GM23338 (cell line): ENCODE data around the gene NLRP10.

Source experiments
- CREB1 ChIP-seq: fragments of 250-450 bp; sonication (Bioruptor Pico); IDR thresholded peaks from 2 replicates; pipeline ENCODE4 v1.5.0; 2020; ENCODE audit warnings: low read depth, mild to moderate bottlenecking, moderate library complexity
- EZH2 ChIP-seq: fragments of 200-600 bp; sonication (generic); IDR thresholded peaks from one replicate; pipeline ENCODE4 v1.8.0; 2017; ENCODE audit warnings: antibody characterized with exemption, mild to moderate bottlenecking, low read depth; ENCODE audit not compliant: unreplicated experiment
- EZH2phosphoT487 ChIP-seq: fragments of 200-600 bp; sonication (generic); IDR thresholded peaks from one replicate; pipeline ENCODE4 v1.8.1; 2018; ENCODE audit warnings: antibody characterized with exemption; ENCODE audit not compliant: unreplicated experiment
- JUNB ChIP-seq: IDR thresholded peaks from one replicate; pipeline ENCODE4 v1.6.1; 2016; ENCODE audit warnings: antibody characterized with exemption; ENCODE audit not compliant: unreplicated experiment
- NANOG ChIP-seq: IDR thresholded peaks from 2 replicates; pipeline ENCODE4 v1.6.1; 2016; ENCODE audit warnings: antibody characterized with exemption, borderline replicate concordance
- POLR2AphosphoS5 ChIP-seq: IDR thresholded peaks from 2 replicates; pipeline ENCODE4 v1.6.1; 2016; ENCODE audit warnings: antibody characterized with exemption, low read depth
- STAT1 ChIP-seq: IDR thresholded peaks from one replicate; pipeline ENCODE4 v1.6.1; 2016; ENCODE audit warnings: antibody characterized with exemption; ENCODE audit not compliant: unreplicated experiment
- ZNF114 ChIP-seq: fragments of 250-450 bp; sonication (Bioruptor Pico); IDR thresholded peaks from 2 replicates; pipeline ENCODE4 v1.5.0; 2020; ENCODE audit warnings: mild to moderate bottlenecking, moderate library complexity
- ZNF331 ChIP-seq: fragments of 250-450 bp; sonication (Bioruptor Pico); IDR thresholded peaks from 2 replicates; pipeline ENCODE4 v1.5.0; 2020; ENCODE audit warnings: low read depth, mild to moderate bottlenecking, moderate library complexity
- TF ChIP-seq, protein P1 (sequence below), 2 experiments: fragments of 200-600 bp in 1 of 2; sonication (generic) in 1 of 2; conservative IDR thresholded peaks; 2 replicates each; pipeline versions ENCODE4 v1.5.1 to v1.6.1; 2016 to 2017; ENCODE audit warnings: antibody characterized with exemption in 2 of 2, low read depth in 2 of 2, mild to moderate bottlenecking in 2 of 2, moderate library complexity in 1 of 2
- TF ChIP-seq, protein P2 (sequence below): IDR thresholded peaks from one replicate; pipeline ENCODE4 v1.6.1; 2018; ENCODE audit warnings: antibody characterized with exemption; ENCODE audit not compliant: unreplicated experiment
- TF ChIP-seq, protein P3 (sequence below): IDR thresholded peaks from 2 replicates; pipeline ENCODE4 v1.6.1; 2016; ENCODE audit warnings: antibody characterized with exemption
- TF ChIP-seq, protein P4 (sequence below): fragments of 250-450 bp; sonication (Bioruptor Pico); IDR thresholded peaks from 2 replicates; pipeline ENCODE4 v1.5.0; 2020; ENCODE audit warnings: mild to moderate bottlenecking, moderate library complexity

DNA sequence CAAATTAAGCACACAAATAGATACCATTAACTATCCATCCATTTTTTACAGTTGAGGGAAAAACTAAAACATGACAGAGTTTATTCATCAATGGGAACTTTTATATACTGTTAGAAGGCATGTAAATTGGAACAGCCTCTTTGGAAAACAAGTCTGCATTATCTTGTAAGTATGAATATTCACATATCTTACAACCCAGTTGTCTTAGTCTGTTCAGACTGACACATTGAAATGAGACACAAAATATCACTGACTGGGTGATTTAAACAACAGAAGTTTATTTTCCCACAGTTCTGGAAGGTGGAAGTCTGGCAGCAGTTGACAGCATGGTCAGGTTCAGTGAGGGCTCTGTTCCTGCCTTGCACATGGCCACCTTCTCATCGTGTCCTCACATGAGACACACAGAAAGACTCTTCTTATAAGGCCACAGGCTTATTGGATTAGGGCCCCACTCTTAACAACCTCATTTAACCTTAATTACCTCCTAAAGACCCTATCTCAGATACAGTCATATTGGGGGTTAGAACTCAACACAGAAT is 16.4 kb upstream of the NLRP10 start:
- TF ChIP-seq CREB1, result no peak
- TF ChIP-seq POLR2AphosphoS5, result no peak
- TF ChIP-seq, protein P1, sequence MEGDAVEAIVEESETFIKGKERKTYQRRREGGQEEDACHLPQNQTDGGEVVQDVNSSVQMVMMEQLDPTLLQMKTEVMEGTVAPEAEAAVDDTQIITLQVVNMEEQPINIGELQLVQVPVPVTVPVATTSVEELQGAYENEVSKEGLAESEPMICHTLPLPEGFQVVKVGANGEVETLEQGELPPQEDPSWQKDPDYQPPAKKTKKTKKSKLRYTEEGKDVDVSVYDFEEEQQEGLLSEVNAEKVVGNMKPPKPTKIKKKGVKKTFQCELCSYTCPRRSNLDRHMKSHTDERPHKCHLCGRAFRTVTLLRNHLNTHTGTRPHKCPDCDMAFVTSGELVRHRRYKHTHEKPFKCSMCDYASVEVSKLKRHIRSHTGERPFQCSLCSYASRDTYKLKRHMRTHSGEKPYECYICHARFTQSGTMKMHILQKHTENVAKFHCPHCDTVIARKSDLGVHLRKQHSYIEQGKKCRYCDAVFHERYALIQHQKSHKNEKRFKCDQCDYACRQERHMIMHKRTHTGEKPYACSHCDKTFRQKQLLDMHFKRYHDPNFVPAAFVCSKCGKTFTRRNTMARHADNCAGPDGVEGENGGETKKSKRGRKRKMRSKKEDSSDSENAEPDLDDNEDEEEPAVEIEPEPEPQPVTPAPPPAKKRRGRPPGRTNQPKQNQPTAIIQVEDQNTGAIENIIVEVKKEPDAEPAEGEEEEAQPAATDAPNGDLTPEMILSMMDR (conservative IDR thresholded peaks at IDR 0.05; ENCODE audit: low read depth in 2 of 2), result no peak
- TF ChIP-seq, protein P2, sequence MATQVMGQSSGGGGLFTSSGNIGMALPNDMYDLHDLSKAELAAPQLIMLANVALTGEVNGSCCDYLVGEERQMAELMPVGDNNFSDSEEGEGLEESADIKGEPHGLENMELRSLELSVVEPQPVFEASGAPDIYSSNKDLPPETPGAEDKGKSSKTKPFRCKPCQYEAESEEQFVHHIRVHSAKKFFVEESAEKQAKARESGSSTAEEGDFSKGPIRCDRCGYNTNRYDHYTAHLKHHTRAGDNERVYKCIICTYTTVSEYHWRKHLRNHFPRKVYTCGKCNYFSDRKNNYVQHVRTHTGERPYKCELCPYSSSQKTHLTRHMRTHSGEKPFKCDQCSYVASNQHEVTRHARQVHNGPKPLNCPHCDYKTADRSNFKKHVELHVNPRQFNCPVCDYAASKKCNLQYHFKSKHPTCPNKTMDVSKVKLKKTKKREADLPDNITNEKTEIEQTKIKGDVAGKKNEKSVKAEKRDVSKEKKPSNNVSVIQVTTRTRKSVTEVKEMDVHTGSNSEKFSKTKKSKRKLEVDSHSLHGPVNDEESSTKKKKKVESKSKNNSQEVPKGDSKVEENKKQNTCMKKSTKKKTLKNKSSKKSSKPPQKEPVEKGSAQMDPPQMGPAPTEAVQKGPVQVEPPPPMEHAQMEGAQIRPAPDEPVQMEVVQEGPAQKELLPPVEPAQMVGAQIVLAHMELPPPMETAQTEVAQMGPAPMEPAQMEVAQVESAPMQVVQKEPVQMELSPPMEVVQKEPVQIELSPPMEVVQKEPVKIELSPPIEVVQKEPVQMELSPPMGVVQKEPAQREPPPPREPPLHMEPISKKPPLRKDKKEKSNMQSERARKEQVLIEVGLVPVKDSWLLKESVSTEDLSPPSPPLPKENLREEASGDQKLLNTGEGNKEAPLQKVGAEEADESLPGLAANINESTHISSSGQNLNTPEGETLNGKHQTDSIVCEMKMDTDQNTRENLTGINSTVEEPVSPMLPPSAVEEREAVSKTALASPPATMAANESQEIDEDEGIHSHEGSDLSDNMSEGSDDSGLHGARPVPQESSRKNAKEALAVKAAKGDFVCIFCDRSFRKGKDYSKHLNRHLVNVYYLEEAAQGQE, result no peak
- TF ChIP-seq EZH2phosphoT487, result no peak
- TF ChIP-seq, protein P3, sequence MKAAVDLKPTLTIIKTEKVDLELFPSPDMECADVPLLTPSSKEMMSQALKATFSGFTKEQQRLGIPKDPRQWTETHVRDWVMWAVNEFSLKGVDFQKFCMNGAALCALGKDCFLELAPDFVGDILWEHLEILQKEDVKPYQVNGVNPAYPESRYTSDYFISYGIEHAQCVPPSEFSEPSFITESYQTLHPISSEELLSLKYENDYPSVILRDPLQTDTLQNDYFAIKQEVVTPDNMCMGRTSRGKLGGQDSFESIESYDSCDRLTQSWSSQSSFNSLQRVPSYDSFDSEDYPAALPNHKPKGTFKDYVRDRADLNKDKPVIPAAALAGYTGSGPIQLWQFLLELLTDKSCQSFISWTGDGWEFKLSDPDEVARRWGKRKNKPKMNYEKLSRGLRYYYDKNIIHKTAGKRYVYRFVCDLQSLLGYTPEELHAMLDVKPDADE, result no peak
- TF ChIP-seq EZH2, result no peak
- TF ChIP-seq ZNF331 (CRISPR knock-in tag), result no peak
- no peak for TF ChIP-seq JUNB
- no peak for TF ChIP-seq NANOG
- TF ChIP-seq ZNF114 (CRISPR knock-in tag), result no peak
- TF ChIP-seq, protein P4, sequence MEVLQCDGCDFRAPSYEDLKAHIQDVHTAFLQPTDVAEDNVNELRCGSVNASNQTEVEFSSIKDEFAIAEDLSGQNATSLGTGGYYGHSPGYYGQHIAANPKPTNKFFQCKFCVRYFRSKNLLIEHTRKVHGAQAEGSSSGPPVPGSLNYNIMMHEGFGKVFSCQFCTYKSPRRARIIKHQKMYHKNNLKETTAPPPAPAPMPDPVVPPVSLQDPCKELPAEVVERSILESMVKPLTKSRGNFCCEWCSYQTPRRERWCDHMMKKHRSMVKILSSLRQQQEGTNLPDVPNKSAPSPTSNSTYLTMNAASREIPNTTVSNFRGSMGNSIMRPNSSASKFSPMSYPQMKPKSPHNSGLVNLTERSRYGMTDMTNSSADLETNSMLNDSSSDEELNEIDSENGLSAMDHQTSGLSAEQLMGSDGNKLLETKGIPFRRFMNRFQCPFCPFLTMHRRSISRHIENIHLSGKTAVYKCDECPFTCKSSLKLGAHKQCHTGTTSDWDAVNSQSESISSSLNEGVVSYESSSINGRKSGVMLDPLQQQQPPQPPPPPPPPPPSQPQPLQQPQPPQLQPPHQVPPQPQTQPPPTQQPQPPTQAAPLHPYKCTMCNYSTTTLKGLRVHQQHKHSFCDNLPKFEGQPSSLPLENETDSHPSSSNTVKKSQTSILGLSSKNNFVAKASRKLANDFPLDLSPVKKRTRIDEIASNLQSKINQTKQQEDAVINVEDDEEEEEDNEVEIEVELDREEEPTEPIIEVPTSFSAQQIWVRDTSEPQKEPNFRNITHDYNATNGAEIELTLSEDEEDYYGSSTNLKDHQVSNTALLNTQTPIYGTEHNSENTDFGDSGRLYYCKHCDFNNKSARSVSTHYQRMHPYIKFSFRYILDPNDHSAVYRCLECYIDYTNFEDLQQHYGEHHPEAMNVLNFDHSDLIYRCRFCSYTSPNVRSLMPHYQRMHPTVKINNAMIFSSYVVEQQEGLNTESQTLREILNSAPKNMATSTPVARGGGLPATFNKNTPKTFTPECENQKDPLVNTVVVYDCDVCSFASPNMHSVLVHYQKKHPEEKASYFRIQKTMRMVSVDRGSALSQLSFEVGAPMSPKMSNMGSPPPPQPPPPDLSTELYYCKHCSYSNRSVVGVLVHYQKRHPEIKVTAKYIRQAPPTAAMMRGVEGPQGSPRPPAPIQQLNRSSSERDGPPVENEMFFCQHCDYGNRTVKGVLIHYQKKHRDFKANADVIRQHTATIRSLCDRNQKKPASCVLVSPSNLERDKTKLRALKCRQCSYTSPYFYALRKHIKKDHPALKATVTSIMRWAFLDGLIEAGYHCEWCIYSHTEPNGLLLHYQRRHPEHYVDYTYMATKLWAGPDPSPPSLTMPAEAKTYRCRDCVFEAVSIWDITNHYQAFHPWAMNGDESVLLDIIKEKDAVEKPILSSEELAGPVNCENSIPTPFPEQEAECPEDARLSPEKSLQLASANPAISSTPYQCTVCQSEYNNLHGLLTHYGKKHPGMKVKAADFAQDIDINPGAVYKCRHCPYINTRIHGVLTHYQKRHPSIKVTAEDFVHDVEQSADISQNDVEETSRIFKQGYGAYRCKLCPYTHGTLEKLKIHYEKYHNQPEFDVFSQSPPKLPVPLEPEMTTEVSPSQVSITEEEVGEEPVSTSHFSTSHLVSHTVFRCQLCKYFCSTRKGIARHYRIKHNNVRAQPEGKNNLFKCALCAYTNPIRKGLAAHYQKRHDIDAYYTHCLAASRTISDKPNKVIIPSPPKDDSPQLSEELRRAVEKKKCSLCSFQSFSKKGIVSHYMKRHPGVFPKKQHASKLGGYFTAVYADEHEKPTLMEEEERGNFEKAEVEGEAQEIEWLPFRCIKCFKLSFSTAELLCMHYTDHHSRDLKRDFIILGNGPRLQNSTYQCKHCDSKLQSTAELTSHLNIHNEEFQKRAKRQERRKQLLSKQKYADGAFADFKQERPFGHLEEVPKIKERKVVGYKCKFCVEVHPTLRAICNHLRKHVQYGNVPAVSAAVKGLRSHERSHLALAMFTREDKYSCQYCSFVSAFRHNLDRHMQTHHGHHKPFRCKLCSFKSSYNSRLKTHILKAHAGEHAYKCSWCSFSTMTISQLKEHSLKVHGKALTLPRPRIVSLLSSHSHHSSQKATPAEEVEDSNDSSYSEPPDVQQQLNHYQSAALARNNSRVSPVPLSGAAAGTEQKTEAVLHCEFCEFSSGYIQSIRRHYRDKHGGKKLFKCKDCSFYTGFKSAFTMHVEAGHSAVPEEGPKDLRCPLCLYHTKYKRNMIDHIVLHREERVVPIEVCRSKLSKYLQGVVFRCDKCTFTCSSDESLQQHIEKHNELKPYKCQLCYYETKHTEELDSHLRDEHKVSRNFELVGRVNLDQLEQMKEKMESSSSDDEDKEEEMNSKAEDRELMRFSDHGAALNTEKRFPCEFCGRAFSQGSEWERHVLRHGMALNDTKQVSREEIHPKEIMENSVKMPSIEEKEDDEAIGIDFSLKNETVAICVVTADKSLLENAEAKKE, result no peak
- TF ChIP-seq STAT1, result no peak
